ENCODE data around the gene ASCC3.

DNA sequence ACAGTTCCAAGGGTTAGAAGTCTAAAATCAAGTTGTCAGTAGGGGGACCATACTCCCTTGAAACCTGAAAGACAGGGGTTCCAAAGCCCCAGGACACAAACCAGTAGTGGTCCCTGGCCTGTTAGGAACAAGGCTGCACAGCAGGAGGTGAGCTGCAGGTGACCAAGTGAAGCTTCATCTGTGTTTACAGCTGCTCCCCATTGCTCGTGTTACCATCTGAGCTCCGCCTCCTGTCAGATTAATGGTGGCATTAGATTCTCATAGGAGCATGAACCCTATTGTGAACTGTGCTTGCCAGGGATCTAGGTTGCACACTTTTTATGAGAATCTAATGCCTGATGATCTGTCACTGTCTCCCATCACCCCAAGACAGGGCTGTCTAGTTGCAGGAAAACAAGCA, 391.1 kb downstream of the ASCC3 start:
- no peak for TF ChIP-seq POLR2A (IDR thresholded peaks at IDR 0.05; ENCODE audit: low read depth)
- TF ChIP-seq POLR2AphosphoS5 (IDR thresholded peaks at IDR 0.05), result no peak
- TF ChIP-seq, protein P1, sequence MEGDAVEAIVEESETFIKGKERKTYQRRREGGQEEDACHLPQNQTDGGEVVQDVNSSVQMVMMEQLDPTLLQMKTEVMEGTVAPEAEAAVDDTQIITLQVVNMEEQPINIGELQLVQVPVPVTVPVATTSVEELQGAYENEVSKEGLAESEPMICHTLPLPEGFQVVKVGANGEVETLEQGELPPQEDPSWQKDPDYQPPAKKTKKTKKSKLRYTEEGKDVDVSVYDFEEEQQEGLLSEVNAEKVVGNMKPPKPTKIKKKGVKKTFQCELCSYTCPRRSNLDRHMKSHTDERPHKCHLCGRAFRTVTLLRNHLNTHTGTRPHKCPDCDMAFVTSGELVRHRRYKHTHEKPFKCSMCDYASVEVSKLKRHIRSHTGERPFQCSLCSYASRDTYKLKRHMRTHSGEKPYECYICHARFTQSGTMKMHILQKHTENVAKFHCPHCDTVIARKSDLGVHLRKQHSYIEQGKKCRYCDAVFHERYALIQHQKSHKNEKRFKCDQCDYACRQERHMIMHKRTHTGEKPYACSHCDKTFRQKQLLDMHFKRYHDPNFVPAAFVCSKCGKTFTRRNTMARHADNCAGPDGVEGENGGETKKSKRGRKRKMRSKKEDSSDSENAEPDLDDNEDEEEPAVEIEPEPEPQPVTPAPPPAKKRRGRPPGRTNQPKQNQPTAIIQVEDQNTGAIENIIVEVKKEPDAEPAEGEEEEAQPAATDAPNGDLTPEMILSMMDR (IDR thresholded peaks at IDR 0.05), result no peak
- TF ChIP-seq EP300 (IDR thresholded peaks at IDR 0.05), result no peak
